SK-N-DZ (cell line): Measurements from ENCODE around the gene SENP3.

ENCODE experiments used
- DNase-seq: peaks from one replicate; pipeline ENCODE4 v3.0.0-alpha.2; 2015; ENCODE audit warnings: low spot score

SENP3 gene

DNA sequence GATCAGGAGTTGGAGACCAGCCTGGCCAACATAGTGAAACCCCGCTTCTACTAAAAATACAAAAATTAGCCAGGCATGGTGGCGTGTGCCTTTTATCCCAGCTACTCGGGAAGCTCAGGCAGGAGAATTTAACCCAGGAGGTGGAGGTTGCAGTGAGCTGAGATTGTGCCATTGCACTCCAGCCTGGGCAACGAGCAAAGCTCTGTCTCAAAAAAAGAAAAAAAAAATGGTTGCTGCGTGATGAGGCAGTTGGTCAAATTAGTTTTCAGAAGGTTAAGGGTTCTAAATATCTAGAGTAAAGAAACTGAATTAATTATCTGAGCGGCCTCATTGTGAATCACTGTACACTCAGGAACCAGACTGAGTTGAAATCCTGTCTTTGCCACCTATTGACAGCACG, 14.2 kb downstream of the SENP3 start:
- DNase-seq: no peak

DNA sequence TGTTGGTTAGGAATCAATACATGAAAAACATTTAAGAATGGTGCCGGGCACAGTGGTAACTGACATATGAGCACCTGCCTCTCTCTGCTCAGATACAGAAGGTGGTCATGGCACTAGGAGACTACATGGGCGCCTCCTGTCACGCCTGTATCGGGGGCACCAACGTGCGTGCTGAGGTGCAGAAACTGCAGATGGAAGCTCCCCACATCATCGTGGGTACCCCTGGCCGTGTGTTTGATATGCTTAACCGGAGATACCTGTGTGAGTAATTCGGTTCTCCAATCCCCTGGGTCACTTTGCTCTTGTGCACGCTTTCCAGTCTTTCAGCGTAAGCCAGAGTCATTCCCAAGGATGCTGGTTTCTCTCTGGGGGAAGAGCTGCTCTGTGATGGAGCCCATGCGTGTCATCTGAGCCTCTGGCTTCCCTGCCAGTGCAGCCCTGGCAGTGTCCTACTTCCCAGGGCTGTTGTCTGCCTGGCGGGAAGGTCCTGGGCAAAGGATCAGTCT, 14.8 kb downstream of the SENP3 start:
- no peak for DNase-seq

DNA sequence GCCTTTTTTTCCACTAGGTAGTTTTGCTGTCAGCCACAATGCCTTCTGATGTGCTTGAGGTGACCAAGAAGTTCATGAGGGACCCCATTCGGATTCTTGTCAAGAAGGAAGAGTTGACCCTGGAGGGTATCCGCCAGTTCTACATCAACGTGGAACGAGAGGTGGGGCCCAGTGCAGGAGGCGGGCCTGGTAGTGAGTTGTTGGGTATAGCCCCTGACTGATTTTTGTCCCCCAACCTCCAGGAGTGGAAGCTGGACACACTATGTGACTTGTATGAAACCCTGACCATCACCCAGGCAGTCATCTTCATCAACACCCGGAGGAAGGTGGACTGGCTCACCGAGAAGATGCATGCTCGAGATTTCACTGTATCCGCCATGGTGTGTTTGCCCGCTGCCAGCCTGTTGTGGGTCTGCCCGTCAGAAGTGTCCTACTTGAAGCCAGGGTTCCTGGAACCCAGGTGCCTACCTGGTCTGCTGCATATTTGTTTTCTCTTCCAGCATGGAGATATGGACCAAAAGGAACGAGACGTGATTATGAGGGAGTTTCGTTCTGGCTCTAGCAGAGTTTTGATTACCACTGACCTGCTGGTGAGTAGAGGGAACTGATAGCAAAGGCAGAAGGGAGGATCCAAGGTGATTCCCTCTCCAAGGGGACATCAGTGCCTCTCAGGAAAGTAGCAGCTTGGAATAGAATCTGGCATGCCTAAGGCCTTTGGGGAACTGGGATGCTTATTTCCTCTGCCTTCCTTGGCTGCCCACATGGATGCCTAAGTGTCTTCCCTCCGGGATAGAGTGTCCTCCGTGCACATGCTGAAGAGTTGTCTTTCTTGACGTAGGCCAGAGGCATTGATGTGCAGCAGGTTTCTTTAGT, 15.8 kb downstream of the SENP3 start:
- DNase-seq: no peak

DNA sequence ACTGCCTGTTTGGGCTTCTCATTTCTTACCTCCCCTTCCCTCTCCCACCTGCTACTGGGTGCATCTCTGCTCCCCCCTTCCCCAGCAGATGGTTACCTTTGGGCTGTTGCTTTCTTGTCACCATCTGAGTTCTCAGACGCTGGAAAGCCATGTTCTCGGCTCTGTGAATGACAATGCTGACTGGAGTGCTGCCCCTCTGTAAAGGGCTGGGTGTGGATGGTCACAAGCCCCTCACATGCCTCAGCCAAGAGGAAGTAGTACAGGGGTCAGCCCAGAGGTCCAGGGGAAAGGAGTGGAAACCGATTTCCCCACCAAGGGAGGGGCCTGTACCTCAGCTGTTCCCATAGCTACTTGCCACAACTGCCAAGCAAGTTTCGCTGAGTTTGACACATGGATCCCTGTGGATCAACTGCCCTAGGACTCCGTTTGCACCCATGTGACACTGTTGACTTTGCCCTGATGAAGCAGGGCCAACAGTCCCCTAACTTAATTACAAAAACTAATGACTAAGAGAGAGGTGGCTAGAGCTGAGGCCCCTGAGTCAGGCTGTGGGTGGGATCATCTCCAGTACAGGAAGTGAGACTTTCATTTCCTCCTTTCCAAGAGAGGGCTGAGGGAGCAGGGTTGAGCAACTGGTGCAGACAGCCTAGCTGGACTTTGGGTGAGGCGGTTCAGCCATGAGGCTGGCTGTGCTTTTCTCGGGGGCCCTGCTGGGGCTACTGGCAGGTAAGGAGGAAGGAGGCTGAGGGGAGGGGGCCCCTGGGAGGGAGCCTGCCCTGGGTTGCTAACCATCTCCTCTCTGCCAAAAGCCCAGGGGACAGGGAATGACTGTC, 17.5 kb downstream of the SENP3 start, which contains the start of gene CD68:
TSS of gene CD68 (plus strand) at position 638 of the 833 bp plus-strand sequence. CDS start at position 678, 40 bp downstream.
- DNase-seq: peak; percentile 68

DNA sequence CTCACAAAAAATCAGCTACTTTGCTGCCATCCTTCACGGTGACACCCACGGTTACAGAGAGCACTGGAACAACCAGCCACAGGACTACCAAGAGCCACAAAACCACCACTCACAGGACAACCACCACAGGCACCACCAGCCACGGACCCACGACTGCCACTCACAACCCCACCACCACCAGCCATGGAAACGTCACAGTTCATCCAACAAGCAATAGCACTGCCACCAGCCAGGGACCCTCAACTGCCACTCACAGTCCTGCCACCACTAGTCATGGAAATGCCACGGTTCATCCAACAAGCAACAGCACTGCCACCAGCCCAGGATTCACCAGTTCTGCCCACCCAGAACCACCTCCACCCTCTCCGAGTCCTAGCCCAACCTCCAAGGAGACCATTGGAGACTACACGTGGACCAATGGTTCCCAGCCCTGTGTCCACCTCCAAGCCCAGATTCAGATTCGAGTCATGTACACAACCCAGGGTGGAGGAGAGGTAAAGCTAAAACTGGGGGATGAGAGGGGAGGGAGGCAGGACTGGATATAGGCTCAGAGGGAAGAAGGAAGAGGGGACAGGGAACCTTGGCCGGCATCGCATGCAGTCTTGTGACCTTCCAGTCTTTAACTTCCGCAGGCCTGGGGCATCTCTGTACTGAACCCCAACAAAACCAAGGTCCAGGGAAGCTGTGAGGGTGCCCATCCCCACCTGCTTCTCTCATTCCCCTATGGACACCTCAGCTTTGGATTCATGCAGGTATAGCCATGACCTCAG, 18.3 kb downstream of the SENP3 start:
- no peak for DNase-seq

GRCh38 chr17:7580604-7581575, 19.2 kb downstream of the SENP3 start:
- DNase-seq: no peak

- DNase-seq: no peak
Measured at GRCh38 chr17:7582396-7583252, 20.9 kb downstream of the SENP3 start.

DNA sequence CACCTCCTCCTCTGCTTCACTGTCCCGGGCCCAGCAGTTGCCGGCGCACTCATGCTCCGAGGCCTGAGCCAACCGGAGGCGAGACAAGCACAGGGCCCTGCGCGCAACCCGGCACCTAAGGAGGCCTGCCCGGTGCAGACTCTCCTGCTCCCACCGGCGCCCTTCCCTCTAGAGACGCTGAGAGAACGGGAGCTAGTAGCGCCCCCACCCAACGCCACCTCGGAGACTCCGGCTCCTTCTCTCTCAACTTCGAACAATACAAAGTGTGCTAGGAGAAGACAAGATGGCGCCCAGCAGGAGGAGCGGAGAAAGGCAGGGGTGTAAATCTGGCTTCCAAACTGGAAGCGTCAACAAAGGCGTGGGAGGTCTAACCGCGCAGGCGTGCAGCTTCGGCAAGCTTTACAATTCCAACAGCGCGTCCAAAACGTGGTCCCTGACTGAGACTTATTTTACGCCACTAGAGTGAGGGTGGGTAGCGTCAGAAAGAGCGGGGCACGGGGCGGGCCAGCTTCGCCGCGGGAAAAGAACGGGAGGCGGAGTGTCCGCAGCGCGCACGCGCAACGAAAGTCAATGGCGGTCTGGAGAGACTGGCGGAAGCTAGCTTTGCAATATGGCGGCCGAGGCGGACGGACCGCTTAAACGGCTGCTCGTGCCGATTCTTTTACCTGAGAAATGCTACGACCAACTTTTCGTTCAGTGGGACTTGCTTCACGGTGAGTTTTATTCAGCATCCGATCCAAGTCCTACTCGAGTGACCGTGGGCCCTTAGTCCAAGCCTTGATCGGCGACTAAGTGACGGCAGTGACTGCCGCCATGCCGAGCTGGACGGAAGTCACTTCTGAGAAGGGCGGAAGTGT, 21.8 kb downstream of the SENP3 start, which contains the start of gene MPDU1:
TSS of gene MPDU1 (plus strand) at position 600 of the 857 bp plus-strand sequence. CDS start at position 611, 11 bp downstream.
- peak; percentile 98 for DNase-seq

DNA sequence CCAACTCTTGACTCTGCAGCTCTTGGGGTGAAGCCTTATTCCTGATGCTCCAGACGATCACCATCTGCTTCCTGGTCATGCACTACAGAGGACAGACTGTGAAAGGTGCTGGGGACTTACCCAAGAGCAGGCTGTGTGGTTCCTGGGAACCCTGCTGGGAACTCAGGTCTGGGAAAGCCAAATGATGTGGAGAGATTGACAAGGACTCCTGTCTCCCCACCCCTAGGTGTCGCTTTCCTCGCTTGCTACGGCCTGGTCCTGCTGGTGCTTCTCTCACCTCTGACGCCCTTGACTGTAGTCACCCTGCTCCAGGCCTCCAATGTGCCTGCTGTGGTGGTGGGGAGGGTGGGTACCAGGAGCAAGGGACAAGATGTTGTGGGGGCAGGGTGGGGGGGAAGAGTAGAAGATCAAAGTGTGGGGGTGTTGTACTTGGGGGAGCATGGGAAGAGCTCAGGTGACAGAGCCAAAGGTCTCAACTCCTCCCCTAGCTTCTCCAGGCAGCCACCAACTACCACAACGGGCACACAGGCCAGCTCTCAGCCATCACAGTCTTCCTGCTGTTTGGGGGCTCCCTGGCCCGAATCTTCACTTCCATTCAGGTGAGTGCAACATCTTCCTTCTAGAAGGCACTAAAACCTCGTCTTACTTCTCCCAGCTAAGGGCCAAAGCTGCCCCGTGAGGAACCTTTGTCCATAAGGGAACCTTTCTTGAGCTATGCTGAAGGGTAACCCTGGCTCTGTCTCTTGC, 25.1 kb downstream of the SENP3 start:
- DNase-seq: no peak

- no peak for DNase-seq
Measured at GRCh38 chr17:7587420-7588151, 25.9 kb downstream of the SENP3 start.

GRCh38 chr17:7588553-7589203, 27.0 kb downstream of the SENP3 start:
- DNase-seq: no peak

GRCh38 chr17:7589204-7589868, 27.6 kb downstream of the SENP3 start:
- no peak for DNase-seq

DNA sequence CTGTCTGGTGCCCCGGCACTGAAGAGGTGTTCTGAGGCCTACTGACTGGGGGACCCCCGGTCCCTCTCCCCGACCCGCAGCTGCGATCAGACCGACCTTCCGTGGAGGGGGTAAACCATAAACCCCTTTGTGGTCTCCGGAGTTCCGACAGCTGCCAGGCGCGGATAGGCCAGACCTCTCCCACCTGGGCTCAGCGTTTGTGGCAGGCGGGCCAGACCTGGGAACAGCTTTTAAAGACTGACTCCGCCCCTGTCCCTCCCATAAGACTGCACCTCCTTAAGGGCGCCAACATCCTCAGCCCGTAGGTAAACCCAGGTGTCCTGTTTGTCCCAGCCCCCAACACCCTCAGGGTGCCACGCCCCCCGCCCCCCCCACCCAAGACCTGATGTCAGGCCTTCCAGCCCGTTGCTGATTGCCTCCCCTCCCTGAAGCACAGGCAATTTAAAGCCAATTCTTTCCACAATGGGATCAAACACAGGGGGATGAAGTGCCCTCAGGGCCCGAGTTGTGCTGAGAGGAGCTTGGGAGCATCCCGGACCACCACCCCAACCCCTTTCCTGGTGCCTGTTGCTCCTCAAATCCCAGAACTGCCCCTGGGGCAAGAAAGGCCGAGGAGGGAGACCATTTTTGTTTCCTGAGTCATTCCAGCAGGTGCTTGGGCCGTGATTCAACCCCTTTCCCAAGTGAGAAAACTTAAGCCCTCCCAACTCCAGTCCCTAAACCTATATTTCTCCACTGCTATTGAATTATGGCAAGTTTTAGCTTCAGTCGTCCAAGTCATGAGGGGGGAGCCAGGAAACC, 28.4 kb downstream of the SENP3 start, which contains the start of gene SOX15:
TSS of gene SOX15 (minus strand) at position 204 of the 801 bp plus-strand sequence. CDS start 418 bp downstream, outside the sequence.
- DNase-seq: no peak

- no peak for DNase-seq
Measured at GRCh38 chr17:7590743-7591142, 29.0 kb downstream of the SENP3 start.

- DNase-seq: no peak
Measured at GRCh38 chr17:7591596-7591995, 29.9 kb downstream of the SENP3 start.
